CD4-positive, alpha-beta T cell treated with Interleukin-12 subunit alpha and Interleukin-12 subunit beta, for 1 hour (primary cell): Measurements from ENCODE around the gene TRMO.

Experiments
- DNase-seq: peaks from one replicate; pipeline ENCODE4 v3.0.0-alpha.2; 2020

The TRMO gene

GRCh38 chr9:97900738-97901565 is 21.3 kb downstream of the TRMO start:
- DNase-seq, result peak; percentile 66

- no peak for DNase-seq
These were observed 22.1 kb downstream of the TRMO start for GRCh38 chr9:97900103-97900737.

DNA sequence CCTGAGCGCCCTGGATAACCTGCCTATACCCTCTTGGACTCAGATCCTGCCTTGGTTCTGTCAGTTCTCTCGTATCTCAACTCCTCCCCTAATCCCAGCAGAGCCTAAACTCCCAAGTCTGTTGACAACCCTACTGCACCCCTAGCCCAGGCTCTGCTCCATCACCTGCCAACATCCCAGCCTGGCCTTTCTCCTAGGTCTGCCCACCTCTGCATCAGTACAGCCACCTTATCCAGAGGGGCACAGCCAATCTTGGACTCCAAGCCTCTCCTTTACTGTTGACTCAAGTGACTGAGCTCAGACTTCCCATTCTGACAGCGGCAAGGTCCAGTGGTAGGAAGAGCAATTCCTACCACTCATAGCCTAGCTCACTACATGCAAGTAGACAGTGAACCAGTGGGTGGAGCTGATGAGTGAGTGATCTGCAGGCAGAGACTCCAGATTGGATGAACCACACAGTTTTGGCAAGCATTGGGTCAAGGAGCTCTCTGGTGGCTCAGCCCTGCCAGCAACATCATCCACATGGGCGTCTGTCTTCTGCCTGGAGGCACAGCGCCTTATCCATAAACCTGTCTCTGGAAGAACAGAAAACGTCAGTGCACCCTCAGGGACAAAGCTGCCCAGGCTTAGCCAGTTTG is 26.5 kb downstream of the TRMO start:
- no peak for DNase-seq

DNA sequence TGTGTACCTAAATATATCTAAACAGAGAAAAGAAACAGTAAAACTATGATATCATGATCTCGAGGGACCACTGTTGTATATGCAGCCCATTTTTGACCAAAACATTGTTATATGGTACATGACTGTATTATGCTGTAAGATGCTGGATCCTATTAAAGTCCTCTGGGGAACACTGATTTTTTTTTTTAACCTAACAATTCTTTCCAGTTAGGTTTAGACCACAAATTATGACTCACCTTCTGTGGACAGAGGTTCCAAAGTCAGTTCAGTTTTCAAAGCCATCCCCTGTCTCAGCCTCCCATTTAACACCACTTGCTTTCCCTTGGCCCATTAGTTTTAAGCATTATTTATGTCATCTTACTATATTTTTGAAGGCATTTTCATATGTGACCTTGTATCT is 27.1 kb downstream of the TRMO start:
- no peak for DNase-seq

DNA sequence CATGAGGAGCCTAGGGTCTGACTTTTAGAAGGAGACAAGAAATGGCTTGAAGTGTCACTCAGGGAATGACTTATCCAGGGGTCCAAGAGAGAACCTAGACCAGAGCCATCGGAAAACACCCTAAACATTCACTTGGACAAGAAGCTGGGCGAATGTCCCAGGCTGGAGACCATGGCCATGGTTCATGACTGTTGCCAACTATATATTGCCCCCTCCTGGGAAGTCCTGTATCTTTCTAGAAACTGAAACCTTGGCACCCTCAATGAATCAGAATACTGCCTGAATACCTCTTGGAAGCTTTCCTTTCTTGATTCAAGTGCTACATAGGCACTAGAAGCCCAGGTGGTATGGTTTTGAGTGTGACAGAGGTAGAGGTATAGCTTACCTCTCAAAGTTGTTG is 29.9 kb downstream of the TRMO start:
- DNase-seq, result no peak

GRCh38 chr9:97891736-97892135 is 30.6 kb downstream of the TRMO start:
- no peak for DNase-seq

DNA sequence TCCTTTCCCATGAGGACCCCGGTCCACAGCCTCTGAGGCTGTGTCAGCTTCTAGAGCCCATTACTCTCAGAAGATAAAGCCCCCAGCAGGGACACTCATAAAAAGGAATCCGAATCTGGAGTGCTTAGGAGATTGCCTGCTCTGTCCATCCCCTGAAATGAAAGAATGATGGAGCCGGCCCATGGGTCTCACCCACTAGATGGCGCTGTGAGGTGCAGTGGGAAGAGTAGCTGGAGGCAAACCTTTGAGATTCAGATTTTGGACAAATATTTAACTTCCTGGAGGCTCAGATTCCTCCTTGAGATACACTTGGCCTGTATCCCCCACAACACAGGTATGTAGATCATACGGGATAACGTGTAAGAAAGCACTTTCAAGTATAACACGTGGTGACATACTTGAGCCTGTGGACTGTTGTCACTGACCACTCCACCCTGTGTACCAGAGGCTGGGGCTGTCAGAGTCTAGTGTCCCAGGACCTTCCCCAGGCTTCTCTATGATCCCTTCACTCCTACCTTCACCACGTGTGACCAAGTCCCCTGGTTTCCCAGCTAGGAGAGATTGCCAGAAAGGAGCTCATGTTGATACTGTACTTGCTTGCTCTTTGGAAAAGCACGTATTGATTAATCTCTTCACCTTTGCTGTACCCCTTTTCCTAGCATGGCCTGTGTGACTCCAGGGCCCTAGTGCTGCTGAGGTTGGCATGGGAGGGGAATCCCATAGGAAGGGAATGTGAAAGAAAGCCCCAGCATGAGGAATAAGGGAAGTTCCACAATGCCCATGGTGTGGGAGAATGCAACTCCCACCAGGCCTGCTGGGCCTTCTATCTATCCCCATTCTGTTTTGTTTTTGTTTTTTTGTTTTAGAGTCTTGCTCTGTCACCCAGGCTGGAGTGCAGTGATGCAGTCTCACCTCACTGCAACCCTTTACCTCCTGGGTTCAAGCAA is 32.1 kb downstream of the TRMO start:
- DNase-seq, result peak; percentile 67

DNA sequence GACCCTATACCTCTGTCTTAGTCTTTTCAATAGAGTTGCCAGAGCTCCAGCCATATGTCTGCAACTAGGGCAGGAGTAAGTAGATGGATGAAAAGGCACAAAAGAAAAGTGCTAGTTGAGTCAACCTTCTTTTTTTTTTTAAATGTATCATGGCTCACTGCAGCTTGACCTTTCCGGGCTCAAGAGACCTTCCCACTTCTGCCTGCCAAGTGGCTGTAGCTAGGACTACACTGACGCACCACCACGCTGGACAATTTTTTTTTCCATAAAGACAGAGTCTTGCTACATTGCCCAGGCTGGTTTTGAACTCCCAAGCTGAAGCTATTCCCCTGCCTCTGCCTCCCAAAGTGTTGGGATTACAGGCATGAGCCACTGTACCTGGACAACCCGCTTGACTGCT is 42.0 kb downstream of the TRMO start:
- DNase-seq, result no peak

GRCh38 chr9:97876061-97876460 is 46.2 kb downstream of the TRMO start:
- DNase-seq, result no peak

- DNase-seq, result no peak
These were observed 47.2 kb downstream of the TRMO start for GRCh38 chr9:97875111-97875510.

- no peak for DNase-seq
These were observed 47.7 kb downstream of the TRMO start for GRCh38 chr9:97874624-97875023.

GRCh38 chr9:97873882-97874281 is 48.4 kb downstream of the TRMO start:
- no peak for DNase-seq

DNA sequence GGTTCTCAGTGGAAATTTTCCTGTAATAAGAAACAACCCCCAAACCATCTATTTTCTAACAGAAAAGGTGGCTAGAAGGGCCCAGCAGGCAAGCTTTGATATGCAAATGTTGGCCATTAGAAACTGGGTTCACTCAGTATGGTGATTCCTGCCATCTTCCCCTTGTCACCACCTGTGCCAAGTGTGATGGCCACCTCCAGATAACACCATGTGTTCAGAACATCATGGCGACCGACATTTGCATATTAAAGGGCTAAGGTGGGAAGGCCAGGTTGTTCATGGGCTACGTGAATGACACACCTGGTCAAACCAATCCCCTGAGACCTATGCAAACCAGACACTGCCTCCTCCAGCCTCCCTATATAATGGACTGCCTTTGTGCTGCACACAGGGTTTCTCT is 48.9 kb downstream of the TRMO start:
- DNase-seq, result no peak

- DNase-seq, result no peak
These were observed 53.4 kb downstream of the TRMO start for GRCh38 chr9:97868859-97869258.

DNA sequence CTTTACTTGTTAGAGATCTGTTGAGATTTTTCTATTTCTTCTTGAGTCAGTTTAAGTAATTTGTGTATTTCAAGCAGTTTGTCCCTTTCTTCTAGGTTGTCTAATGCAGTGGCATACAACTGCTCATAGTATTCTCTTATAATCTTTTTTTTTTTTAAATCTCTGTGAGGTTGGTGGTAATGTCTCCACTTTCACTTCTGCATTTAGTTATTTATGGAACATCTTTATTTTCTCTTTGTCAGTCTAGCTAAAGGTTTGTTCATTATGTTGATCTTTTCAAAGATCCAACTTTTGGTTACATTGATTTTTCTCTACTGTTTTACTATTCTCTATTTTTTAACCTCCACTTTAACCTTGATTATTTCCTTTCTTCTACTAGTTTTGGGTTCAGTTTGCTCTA is 55.5 kb downstream of the TRMO start:
- DNase-seq, result no peak

GRCh38 chr9:97866300-97866699 is 56.0 kb downstream of the TRMO start:
- DNase-seq, result no peak

GRCh38 chr9:97864396-97864795 is 57.9 kb downstream of the TRMO start:
- no peak for DNase-seq

DNA sequence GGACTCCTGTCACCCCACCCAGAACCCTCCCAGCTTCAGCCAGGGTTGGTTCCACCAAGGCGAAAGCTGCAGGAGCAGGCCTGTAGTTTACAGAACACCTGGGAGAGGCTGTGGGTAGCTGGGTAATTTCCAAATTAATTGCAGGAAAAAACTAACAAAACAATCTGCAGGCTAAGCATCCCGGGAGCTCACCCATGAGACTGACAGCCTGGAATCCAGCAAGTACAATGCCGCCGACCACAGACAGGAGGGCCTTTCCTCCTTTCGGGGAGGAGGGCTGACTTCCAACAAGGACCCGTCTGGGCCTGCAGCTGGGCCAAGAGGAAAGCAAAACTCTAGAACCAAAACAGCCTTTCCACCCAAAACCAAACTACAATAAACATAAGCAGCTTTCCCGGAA is 59.0 kb downstream of the TRMO start:
- DNase-seq, result no peak

DNA sequence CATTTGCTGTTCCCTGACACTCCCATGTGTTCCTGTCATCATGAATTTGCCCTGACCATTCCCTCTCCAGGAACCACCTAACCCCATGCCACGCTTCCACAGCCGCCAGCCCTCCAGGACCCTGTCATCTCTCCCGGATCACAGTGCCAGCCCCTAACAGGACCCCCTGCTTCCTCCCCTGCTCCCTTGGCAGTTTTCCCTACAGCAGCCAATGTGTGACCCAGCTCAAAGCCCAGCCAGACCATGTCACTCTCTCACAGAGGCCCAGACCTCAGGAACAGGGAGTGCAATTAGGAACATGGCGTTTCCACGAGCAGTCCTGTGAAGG is 61.2 kb downstream of the TRMO start:
- no peak for DNase-seq

GRCh38 chr9:97860451-97861147 is 61.7 kb downstream of the TRMO start:
- no peak for DNase-seq

- DNase-seq, result no peak
These were observed 63.0 kb downstream of the TRMO start for GRCh38 chr9:97859346-97859745.

- DNase-seq, result no peak
These were observed 63.5 kb downstream of the TRMO start for GRCh38 chr9:97858826-97859225.

DNA sequence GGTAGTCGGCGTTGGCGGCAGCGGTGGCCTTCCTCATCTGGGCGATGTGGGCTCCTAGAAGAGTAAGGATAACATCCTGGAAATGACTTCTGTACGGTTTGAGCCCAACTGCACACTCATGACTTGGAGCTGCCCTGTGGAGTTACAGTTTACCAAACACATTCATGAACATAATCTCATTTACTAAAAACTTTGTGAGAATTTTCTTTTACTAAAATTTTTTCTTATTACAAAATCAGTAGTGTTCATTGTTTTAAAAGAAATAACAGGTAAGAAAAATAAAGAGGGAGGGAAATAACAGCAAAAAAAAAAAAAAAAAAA is 63.9 kb downstream of the TRMO start:
- DNase-seq, result no peak
